Posterior vena cava (tissue), 2 donors: Measurements from ENCODE around the gene COL4A2. TPM values are rescaled to one million over a fixed set of nuclear protein-coding genes. Genes with fewer than 3 reads are reported as not detected.

Experiments used
- DNase-seq: peaks from one replicate; pipeline ENCODE4 v3.0.0-alpha.2; 2020; ENCODE audit warnings: low spot score
- intact Hi-C, 2 donors: fragments of 100-400 bp; cut with DNase I; formaldehyde crosslinking; loops; one replicate each; pipeline versions ENCODE4 v1.14.1 to v1.14.2; 2022 to 2023
- total RNA-seq, 2 donors: library from RNA; stranded (reverse); fragmentation: NEBNext Ultra II Directional; extraction: Animal tissue kit (Norgen Biotek cat#: 25700); gene quantifications; one replicate each; pipeline ENCODE4 v1.2.1, GENCODE V29; 2021
- donor health status: DM: yes; HTN: yes; CAD: no.
- donor health status: DM: yes; HTN: yes; CAD: no.

Gene COL4A2
- total RNA-seq, 2 donors from 2014 or later, result 816 to 963 TPM

- no peak for DNase-seq
- intact Hi-C loops, result no loop called here
These were observed 158.6 kb downstream of the COL4A2 start for GRCh38 chr13:110465696-110466095.

- intact Hi-C loops, result no loop called here
- no peak for DNase-seq
These were observed 159.3 kb downstream of the COL4A2 start for GRCh38 chr13:110466266-110466915.

- intact Hi-C loops, result no loop called here
- no peak for DNase-seq
These were observed 160.5 kb downstream of the COL4A2 start for GRCh38 chr13:110467516-110468110.

GRCh38 chr13:110468986-110469495 is 162.0 kb downstream of the COL4A2 start:
- intact Hi-C loops, result no loop called here
- no peak for DNase-seq

- intact Hi-C loops, result no loop called here
- peak; percentile 69 for DNase-seq
These were observed 162.5 kb downstream of the COL4A2 start for GRCh38 chr13:110469597-110469996.

GRCh38 chr13:110470272-110471009 is 163.4 kb downstream of the COL4A2 start:
- intact Hi-C loops, result loop anchor here in 1 of 2 donors (10.0 kb wide), 1 partner anchor 164 kb away; no protein-coding TSS in a partner anchor
- no peak for DNase-seq

GRCh38 chr13:110471156-110471832 is 164.2 kb downstream of the COL4A2 start:
- no peak for DNase-seq
- intact Hi-C loops, result loop anchor here in 1 of 2 donors (10.0 kb wide), 1 partner anchor 164 kb away; no protein-coding TSS in a partner anchor

GRCh38 chr13:110471833-110472162 is 164.7 kb downstream of the COL4A2 start:
- no peak for DNase-seq
- intact Hi-C loops, result loop anchor here in 1 of 2 donors (10.0 kb wide), 1 partner anchor 163 kb away; no protein-coding TSS in a partner anchor

GRCh38 chr13:110472904-110473563 is 165.9 kb downstream of the COL4A2 start:
- intact Hi-C loops, result loop anchor here in 1 of 2 donors (10.0 kb wide), 1 partner anchor 162 kb away; no protein-coding TSS in a partner anchor
- no peak for DNase-seq

GRCh38 chr13:110474713-110475112 is 167.6 kb downstream of the COL4A2 start:
- no peak for DNase-seq
- intact Hi-C loops, result loop anchor here in 1 of 2 donors (10.0 kb wide), 1 partner anchor 160 kb away; no protein-coding TSS in a partner anchor

- no peak for DNase-seq
- intact Hi-C loops, result loop anchor here in 1 of 2 donors (10.0 kb wide), 1 partner anchor 160 kb away; no protein-coding TSS in a partner anchor
These were observed 168.0 kb downstream of the COL4A2 start for GRCh38 chr13:110475117-110475516.

- intact Hi-C loops, result loop anchor here in 1 of 2 donors (10.0 kb wide), 1 partner anchor 159 kb away; no protein-coding TSS in a partner anchor
- peak; percentile 64 for DNase-seq
These were observed 168.6 kb downstream of the COL4A2 start for GRCh38 chr13:110475550-110476219.

- intact Hi-C loops, result loop anchor here in 1 of 2 donors (10.0 kb wide), 1 partner anchor 159 kb away; no protein-coding TSS in a partner anchor
- DNase-seq, result no peak
These were observed 169.1 kb downstream of the COL4A2 start for GRCh38 chr13:110476220-110476617.

- DNase-seq, result no peak
- intact Hi-C loops, result loop anchor here in 1 of 2 donors (10.0 kb wide), 1 partner anchor 157 kb away; no protein-coding TSS in a partner anchor
These were observed 170.7 kb downstream of the COL4A2 start for GRCh38 chr13:110477706-110478245.

- no peak for DNase-seq
- intact Hi-C loops, result loop anchor here in 1 of 2 donors (10.0 kb wide), 1 partner anchor 156 kb away; no protein-coding TSS in a partner anchor
These were observed 171.5 kb downstream of the COL4A2 start for GRCh38 chr13:110478405-110479214.

- intact Hi-C loops, result loop anchor here in 1 of 2 donors (10.0 kb wide), 1 partner anchor 156 kb away; no protein-coding TSS in a partner anchor
- DNase-seq, result no peak
These were observed 172.1 kb downstream of the COL4A2 start for GRCh38 chr13:110479215-110479545.

GRCh38 chr13:110479648-110480047 is 172.6 kb downstream of the COL4A2 start:
- DNase-seq, result peak; percentile 89
- intact Hi-C loops, result loop anchor here in 1 of 2 donors (10.0 kb wide), 1 partner anchor 155 kb away; no protein-coding TSS in a partner anchor
